Activated T-cell treated with anti-CD3 and anti-CD28 coated beads, Interleukin-2, amount 50 U/mL, for 1 hour (primary cell): ENCODE measurements around the gene S1PR3.

Experiments
- DNase-seq: peaks from one replicate; pipeline ENCODE4 v3.0.0-alpha.2; 2020

Gene S1PR3

DNA sequence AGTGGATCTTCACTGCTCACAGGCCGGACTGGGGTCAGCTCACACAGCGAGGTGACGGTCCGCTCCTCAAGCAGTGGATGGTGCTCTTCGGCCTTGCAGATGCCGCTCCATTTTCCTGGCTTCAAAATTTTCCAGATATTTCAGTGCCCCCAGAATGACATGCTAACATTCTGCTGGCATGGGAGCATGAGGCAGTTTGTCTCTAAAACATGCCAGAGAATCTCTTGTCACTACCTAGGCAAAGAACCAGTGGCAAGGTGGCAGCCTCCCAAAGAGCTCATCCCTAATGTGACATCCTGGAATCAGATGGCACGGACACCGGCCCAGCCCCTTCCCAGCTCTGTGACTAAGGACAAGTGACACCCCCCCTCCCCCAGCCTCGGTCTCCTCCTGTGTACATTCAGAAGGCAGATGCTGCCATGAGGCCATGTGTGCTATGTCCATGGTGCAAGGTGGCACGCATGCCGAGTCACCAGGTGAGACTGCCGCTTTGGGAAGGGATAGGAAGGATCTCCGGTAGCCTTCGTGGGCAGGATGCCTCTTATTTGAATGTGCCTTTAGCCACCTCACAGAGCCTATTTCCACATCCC, 2.7 kb downstream of the S1PR3 start:
- no peak for DNase-seq

DNA sequence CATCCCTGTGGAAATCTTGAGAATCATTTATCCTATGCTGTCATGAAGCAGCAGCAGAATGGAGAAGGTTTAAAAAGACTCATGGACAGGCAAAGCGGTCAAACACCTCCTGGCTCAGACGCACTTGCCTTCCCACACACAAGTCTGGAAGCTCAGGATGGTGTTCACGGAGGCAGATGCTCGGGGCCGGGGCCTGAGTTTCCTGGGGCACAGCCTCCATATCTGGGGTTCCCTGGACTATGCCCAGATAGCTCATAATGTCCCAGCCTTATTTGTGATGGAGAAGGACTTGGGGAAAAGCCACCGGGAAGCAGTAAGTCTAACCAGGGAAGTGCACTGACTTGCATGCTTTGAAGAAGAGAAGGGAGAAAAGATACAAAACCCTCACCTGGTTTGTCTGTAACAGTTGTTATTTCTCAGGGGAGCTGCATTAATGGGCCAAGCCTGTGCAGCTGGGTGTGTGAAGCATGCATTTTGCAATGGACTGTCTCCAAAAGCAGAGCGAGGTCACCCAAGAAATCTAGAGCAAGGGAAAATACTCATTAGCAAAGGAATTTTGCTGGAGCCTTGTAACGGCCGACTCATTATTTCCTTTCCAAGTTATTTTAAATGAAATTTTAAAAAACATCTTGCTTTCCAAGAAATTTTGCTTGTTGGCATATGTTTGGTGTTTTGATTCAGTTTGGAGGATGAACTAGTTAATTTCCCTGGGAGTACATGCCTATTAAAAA, 3.4 kb downstream of the S1PR3 start:
- no peak for DNase-seq

DNA sequence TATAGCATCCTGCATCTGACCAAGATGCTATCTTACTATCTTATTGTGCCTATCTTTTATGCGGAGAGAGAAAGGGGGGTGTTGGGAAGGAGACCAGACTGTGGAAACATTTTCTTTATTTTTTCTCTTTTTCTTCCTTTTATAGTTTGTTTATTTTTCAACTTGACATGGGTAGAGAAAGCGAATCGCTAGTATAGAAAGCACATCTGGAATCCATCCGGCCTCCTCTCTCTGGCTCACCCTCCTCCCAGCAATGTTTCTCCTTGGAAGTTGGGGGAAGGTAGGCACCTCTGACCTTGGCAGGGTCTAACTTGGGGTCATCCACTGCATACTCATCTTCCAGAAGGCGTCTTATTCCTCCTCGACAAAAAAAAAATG, 3.9 kb downstream of the S1PR3 start:
- no peak for DNase-seq

DNA sequence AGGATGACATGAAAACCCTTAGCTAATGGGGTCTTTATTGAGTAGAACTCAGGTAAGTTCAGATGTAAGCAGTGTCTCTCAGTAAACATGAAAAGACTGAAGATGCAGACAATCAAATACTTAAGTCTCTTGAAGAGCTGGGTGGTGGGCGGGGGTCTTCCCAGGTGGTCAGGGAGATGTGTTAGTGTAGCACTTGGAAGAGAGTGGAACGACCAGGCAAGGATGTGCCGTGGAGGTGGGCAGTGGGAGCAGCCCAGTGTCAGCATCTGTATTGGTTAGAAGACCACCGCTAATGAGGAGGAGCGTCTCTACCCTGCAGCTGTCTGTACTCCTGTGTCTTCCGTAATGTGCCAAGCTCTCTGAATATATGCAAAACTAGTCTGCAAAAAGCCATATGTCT, 4.4 kb downstream of the S1PR3 start:
- no peak for DNase-seq

DNA sequence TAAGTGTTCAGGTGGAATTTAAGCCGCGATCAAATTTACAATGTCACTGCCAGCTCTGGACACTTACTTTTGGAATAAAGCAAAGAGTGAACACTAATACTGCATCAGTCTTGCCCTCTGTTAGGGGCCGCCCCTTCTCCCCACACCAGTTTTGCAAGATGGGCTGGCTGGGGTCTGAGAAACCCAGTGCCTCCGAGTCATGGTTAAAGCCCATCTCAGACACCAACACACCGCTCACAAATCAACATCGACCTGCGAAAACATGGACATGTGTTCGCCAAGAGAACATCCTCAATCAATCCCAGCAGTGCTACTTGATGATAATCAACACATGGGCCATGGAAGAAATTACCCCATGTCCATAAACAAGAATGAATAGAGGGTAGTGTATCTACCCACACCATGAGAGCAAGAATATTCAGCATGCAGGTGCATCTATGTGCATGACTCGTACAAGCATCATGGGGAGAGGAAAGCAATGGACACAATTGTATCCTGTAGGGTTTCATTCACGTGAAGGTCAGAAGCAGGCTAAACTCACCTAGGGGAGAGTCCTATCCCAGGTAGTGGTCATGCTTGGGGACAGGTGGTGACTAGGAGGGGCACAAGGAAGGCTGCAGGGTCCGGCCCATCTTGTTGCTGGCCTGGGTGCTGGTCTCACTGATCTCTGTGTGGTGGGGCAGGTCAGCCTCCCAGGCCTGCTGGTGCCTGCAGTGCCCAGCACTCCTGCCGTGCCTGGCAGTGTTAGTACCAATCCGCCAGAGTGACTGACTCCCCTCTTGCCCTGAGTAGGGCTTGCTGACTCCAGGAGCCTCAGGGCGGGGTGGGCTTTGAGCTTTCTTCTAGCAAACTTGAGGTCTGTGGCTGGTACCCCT, 5.0 kb downstream of the S1PR3 start:
- DNase-seq: no peak

DNA sequence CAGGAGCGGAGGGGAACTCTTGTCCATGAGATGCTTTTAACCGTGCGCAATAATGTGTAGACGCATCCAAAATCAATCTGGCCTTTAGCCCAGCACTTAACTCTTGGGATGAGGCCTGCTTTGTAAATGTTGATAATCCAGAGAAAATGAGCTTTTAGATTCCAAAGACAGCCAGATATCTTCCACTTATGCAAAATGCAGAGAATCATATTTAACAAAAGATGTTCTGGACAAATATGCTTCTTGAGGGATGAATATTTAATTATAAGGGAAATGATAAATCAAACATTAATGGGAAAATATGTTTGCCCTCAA, 5.6 kb downstream of the S1PR3 start:
- DNase-seq: no peak

DNA sequence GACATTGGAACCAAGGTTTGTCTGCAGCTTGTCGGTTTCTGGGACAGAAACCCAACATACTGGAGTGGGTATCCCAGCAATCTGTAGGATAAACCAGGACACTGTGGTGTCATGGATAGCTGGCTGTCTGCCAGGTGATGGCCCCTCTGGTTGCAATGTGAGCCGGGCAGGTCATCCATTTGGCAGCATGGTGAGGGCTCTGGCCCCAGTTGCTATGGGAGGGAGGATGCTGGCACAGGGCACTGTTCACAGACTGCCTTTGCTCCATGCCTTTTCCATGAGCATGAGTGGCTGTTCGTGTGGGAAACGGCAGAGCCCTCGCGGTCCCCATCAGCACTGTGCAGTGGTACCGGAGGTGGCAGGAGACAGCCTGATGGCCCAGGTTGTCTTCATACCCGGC, 6.4 kb downstream of the S1PR3 start:
- DNase-seq: no peak

DNA sequence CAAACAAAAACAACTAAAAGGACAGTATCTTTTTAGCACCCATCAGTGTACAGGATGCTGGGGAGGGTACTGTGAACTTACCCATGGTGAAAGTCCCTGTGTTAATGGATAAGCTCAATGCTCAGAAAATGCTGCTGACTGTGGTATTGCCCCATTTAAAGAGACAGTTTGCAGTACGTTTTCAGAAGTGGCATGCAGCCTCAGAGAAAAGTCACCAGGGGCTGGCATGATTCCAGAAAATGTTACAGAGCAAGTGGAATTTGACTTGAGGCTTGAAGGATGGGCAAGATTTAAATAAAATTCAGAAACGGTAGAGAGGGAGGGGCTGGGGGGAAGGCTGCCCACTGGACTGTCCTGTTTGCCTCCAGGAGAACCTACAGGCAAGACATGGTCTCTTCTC, 7.2 kb downstream of the S1PR3 start:
- DNase-seq: no peak

DNA sequence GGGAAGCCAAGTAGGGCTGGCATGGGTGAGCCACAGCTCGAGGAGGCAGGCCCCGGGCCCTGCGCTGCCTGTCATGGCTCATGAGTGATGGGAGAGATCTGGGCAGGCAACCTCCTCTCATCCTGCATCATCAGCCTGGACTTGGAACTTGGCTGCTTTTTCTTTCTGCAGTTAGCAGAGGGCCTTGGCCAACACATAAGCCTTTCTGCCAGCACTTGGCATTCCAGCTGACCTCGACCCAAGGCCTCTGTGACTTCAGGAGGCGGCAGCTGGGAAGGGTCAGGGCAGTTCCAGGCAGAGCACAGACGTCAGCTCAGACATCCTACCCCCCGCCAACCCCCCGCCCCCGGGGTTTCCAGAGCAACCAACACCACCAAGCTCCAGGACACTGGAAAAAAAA, 7.6 kb downstream of the S1PR3 start:
- DNase-seq: no peak

DNA sequence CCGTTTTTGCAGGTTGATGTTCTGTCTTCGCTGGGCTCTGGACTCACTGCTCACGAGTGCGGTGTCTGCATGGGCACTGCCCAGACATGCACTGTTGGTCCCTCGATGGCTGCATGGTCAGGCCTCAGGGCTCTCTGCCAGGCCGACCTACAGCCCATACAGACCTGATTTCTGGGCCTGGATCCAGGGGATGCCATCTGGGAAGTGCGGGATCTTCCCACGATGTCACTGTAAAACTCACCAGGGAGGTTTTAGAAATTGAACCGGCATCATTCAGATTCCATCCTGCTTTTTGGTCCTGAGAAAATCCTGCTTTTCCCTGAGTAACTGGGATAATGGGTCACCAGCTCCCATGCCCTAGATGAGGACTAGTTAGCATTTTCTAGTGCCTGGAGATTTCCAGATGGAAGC, 9.1 kb downstream of the S1PR3 start:
- DNase-seq: no peak

DNA sequence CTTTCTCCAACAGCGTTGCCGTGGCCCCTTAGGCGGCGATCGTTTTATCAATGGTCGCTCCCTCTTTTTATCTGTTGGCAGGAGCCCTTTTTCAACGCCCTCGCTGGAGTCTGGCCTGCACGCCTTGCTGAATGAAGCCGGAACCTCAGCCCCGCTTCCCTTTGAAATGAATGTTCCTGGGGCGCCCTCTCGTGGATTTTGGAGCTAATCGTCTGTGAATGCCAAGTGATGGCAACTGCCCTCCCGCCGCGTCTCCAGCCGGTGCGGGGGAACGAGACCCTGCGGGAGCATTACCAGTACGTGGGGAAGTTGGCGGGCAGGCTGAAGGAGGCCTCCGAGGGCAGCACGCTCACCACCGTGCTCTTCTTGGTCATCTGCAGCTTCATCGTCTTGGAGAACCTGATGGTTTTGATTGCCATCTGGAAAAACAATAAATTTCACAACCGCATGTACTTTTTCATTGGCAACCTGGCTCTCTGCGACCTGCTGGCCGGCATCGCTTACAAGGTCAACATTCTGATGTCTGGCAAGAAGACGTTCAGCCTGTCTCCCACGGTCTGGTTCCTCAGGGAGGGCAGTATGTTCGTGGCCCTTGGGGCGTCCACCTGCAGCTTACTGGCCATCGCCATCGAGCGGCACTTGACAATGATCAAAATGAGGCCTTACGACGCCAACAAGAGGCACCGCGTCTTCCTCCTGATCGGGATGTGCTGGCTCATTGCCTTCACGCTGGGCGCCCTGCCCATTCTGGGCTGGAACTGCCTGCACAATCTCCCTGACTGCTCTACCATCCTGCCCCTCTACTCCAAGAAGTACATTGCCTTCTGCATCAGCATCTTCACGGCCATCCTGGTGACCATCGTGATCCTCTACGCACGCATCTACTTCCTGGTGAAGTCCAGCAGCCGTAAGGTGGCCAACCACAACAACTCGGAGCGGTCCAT, 10.0 kb downstream of the S1PR3 start:
- DNase-seq: peak; percentile 72

DNA sequence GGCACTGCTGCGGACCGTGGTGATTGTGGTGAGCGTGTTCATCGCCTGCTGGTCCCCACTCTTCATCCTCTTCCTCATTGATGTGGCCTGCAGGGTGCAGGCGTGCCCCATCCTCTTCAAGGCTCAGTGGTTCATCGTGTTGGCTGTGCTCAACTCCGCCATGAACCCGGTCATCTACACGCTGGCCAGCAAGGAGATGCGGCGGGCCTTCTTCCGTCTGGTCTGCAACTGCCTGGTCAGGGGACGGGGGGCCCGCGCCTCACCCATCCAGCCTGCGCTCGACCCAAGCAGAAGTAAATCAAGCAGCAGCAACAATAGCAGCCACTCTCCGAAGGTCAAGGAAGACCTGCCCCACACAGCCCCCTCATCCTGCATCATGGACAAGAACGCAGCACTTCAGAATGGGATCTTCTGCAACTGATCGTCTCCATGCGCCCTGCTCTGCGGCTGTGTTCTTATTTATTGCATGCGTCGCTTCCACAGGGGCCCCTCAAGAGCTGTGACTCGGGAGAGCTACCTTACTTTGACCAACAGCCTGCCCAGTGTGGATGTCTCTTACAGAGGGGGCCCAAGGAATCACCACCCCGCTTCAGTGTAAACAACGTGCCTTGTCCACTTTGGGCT, 10.8 kb downstream of the S1PR3 start:
- DNase-seq: no peak

DNA sequence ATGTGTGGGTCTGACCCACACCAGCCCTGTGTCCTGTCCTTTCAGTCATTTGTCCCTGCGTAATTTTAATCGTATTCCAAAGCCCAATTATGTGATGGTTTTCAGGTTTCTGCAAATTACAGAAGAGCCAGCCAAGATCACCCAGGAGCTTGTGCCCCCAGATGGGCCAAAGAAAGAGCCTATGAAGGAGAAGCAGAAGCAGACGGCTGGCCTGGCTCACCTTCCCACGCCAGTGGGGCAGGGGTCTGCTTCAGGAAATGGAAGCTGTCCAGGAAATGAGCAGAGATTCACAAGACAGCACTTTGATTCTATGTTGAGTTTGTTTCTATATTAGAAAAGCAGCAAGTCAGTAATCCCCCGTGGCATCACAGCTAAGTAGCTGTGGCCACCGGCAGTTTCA, 11.7 kb downstream of the S1PR3 start:
- no peak for DNase-seq

DNA sequence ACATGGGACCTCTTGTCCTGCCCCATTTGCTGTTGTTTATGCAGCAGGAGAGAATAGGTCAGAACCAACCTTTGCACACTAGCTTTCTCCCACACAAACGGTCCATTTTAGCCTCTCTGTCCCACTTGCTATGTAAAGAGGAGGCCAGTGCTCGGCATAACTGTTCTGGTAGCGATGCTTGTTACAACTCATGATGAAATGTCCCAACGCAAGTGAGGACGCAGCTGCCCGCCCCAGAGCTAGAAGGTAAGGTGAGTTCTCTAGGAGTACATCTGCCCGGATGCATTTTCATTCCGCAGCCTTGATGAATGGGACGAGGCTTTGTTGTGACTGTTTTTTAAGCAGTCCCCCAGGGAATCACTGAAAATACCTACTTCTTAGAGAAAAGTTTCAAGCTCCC, 14.1 kb downstream of the S1PR3 start:
- DNase-seq: no peak

DNA sequence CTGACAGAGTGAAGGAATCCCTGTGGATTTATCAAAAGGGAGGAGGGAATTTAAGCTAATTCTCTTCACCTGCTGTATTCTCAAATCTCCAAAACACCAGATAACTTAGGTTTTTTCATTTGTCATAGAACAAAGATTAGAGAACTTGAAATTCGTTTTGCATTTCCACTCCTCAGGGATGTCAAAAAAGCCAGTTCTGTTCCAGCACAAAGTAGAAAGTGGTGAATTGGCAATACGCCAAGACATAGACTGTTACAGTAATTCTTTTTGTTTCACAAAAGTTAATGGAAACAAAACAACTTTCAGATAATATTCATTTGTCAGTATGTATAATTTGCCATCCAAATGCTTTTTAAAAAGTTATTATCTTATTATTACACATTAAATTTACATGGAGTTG, 15.0 kb downstream of the S1PR3 start:
- no peak for DNase-seq

DNA sequence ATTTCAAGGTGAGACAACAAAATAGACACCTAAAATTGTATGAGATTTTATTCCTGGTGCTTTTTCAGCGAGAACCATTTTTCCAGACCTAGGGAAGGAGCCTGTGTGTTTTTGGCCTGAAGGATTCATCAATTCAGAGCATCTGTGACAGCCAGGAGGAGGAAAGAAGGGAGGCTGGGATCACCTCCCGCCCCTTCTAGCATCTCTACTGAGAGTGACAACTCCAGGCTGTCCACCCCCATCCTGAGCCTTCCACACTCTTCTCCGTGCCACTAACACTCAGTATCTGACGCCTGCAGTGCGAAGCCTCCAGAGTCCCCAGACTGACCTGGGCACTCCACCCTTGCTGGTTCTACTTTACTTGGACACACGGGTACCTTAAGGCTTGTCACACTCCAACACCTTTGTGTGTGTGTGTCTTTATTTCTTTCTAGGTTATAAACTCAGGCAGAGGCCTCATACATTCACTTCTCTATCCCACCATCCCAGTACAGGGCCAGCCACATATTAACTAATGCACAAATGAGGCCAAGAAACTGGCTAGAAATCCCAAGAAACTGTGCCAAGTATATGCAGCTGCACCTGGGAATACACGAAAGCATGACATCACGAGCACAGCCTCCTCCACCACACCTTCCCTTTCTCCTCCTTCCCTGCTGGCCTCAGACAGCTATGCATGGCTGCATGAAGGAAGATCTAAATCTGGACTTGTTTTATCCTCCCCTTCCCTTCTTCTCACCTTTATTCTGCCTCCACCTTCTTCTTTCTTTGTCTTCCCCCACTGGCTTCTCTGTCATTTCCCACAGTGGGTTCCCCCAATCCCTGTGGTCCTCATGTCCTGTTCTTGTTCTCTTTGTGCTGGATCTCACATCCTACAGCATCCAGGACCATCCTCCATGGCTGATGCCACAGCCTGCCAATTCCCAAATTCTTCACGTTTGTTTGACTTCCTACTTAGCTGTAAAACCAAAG, 16.0 kb downstream of the S1PR3 start:
- DNase-seq: no peak

DNA sequence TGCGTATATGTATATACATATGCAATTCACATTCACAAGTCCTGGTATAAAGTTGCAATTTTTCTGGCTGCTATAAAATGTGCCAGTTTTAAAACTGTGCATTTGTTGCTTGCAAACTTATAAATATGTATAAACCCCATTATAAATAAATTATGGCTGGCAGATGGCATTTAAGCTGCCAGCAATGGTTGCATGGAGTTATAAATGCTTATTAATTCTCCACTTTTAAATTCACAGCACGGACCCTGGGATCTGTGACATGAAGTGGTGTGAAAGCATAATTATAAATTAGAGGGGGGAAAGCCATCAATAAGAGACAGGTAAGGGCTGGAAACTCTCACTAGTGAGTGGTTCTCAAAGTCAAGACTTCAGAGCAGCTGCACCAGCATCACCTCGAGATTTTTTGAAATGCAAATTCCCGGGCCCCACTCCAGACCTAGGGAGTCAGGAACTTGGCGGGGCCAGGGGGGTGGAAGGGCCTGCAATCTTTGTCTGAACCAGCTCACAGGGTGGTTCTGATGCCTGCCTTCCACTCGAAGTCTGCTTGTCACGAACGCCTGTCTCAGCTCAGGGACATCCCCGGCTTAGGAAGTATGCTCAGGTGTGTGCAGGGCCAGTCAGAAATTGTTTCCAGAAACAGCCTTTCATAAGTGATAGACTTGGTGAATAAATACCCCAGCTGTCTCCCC, 16.9 kb downstream of the S1PR3 start:
- DNase-seq: no peak

DNA sequence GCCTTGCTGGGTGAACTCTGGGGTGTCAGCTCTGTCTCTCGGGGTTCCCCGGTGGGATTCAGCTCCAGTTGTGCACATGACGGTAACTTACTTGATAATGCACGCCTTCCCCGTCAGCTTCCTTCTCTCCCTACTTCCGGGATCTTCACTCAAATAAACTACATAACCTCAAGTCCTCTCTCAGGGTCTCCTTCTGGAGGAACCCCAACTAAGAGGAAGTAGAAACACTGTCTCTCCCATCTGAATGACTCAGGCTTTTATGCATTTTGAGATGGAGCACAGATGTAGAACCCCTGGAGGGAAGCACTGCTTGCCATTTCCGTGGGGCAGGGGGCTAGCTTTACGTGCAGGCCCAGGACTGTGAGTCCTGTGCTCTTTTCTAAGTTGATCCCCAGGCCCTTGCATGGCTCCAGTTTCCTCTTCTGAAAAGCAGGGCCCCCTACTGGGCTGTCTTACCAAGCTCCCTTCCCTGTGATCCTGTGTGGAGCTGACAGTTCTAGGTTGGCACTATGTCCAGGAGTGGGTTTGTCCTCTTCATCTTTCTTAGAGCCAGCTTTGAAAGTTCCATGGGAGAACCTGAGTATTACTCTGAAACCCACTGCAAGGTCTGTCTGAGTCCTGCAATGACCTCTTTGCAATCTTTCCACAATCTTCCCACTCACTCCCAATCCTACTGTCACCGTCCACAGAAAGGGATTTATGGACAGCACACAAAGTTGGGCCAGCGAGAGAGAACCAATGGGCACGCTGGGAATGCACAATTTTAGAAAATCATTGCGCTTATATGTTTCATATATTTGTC, 17.7 kb downstream of the S1PR3 start:
- no peak for DNase-seq

DNA sequence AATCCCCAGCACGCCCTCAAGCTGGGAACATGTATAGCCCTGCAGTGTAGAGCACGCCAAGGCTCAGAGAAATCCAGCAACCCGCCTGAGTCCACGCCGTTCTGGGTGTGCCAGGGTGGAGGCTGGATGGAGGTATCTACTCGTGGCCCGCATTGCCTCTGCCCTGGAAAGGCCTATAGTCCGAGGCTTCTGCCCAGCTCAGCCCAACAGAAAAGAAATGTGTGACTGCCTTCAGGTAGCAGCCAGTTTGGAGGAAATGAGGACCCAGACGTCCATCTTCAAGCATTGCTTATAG, 18.2 kb downstream of the S1PR3 start:
- DNase-seq: no peak

DNA sequence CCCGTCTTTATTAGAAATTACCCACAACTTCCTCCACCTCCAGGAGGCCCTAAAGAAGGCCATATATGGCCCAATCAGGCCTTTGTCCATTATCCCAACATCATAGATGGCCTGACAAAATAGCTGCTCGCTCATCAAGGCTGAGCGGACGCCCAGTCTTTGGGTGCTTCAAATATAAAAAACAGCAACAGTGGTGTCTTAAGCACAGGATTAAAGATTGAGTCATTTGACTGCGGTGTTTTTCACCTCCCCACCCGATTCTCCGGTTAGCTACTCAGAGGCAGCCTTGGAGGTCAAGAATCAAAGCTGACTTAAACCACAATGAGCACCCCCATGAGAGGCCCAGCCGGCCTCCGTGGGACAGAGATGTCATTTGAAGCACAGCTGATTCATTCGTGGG, 18.8 kb downstream of the S1PR3 start:
- no peak for DNase-seq
